ENCODE measurements around the gene CDK5R2.

CDK5R2 gene

GRCh38 chr2:219002395-219003266, 43.2 kb downstream of the CDK5R2 start:
- DNase-seq (ENCODE audit: low read depth) = peak; percentile 19

GRCh38 chr2:219003267-219003634, 43.8 kb downstream of the CDK5R2 start:
- DNase-seq (ENCODE audit: low read depth) = no peak

- DNase-seq (ENCODE audit: low read depth) = no peak
These were observed 44.5 kb downstream of the CDK5R2 start for GRCh38 chr2:219003979-219004378.

GRCh38 chr2:219009294-219009693, 49.8 kb downstream of the CDK5R2 start:
- no peak for DNase-seq (ENCODE audit: low read depth)

GRCh38 chr2:219010162-219010756, 50.8 kb downstream of the CDK5R2 start:
- no peak for DNase-seq (ENCODE audit: low read depth)

GRCh38 chr2:219010873-219011272, 51.4 kb downstream of the CDK5R2 start:
- no peak for DNase-seq (ENCODE audit: low read depth)
